Measurements from ENCODE around the gene PCYT1A. TPM values are rescaled to one million over a fixed set of nuclear protein-coding genes. Genes with fewer than 3 reads are reported as not detected.

Gene PCYT1A
- total and polyA plus RNA-seq, 3 donors from 2014 or later, result 51.3 to 69.3 (median 66.0) TPM

- Histone ChIP-seq H3K4me1 (peaks cover 62% of the 10 kb centered on the region), H3K9me3 (no peaks in the 10 kb centered on the region), H3K27me3 (no peaks in the 10 kb centered on the region), H3K4me3 (no peak overlapping the region), H3K27ac (peak overlapping the region; percentile 76 to 88), H3K36me3 (ENCODE audit: low read depth, missing control alignments) (no peaks in the 10 kb centered on the region)
- 90 to 94% methylated on average over 9 to 12 of the region's 12 CpGs for WGBS, 2 donors
- DNase-seq, result no peak
- TF ChIP-seq POLR2A (IDR thresholded peaks at IDR 0.05), result no peak
- intact Hi-C loops (cut with DNase I; ENCODE audit: low total_unique reads), result no loop called here
These were observed 70.0 kb downstream of the PCYT1A start for GRCh38 chr3:196217307-196218154.

- Histone ChIP-seq H3K36me3 (ENCODE audit: low read depth, missing control alignments) (no peaks in the 10 kb centered on the region), H3K4me1 (peaks cover 69% of the 10 kb centered on the region), H3K27me3 (no peaks in the 10 kb centered on the region), H3K4me3 (no peak overlapping the region), H3K27ac (peak overlapping the region; percentile 76 to 81), H3K9me3 (no peaks in the 10 kb centered on the region)
- no peak for DNase-seq
- intact Hi-C loops (cut with DNase I; ENCODE audit: low total_unique reads), result no loop called here
- TF ChIP-seq POLR2A (IDR thresholded peaks at IDR 0.05) (no peak), CTCF (IDR thresholded peaks at IDR 0.05) (no peak)
- 60 to 64% methylated on average over 19 to 25 of the region's 25 CpGs for WGBS, 2 donors
These were observed 70.8 kb downstream of the PCYT1A start for GRCh38 chr3:196216681-196217211.

- intact Hi-C loops (cut with DNase I; ENCODE audit: low total_unique reads), result no loop called here
- no peaks in the 10 kb centered on the region for H3K9me3 ChIP-seq
- TF ChIP-seq CTCF (IDR thresholded peaks at IDR 0.05), result no peak
- TF ChIP-seq POLR2A (IDR thresholded peaks at IDR 0.05), result no peak
- 44 to 46% methylated on average over 10 to 15 of the region's 15 CpGs for WGBS, 2 donors
- no peak for DNase-seq
- H3K27ac ChIP-seq, result peak within 1 kb of the TSS; percentile 76 to 81
- H3K4me1 ChIP-seq, result peaks cover 75% of the 10 kb centered on the region
- H3K36me3 ChIP-seq (ENCODE audit: low read depth, missing control alignments), result no peaks in the 10 kb centered on the region
- H3K27me3 ChIP-seq, result no peaks in the 10 kb centered on the region
- no peak within 1 kb of the TSS for H3K4me3 ChIP-seq
These were observed 71.4 kb downstream of the PCYT1A start, which contains the start of gene SLC51A for GRCh38 chr3:196216089-196216564. Gene SLC51A (plus strand): TSS chr3:196216534. CDS start chr3:196216713, 179 bp downstream.

- intact Hi-C loops (cut with DNase I; ENCODE audit: low total_unique reads), result no loop called here
- WGBS, 2 donors, result 44 to 57% methylated on average over 10 of the region's 10 CpGs
- TF ChIP-seq POLR2A (IDR thresholded peaks at IDR 0.05), result no peak
- TF ChIP-seq CTCF (IDR thresholded peaks at IDR 0.05), result no peak
- Histone ChIP-seq H3K27me3 (no peaks in the 10 kb centered on the region), H3K9me3 (no peaks in the 10 kb centered on the region), H3K27ac (peak overlapping the region; percentile 76 to 81), H3K4me3 (no peak overlapping the region), H3K36me3 (ENCODE audit: low read depth, missing control alignments) (no peaks in the 10 kb centered on the region), H3K4me1 (peaks cover 80% of the 10 kb centered on the region)
- DNase-seq, result no peak
These were observed 72.0 kb downstream of the PCYT1A start for GRCh38 chr3:196215493-196216020.

- Histone ChIP-seq H3K4me3 (no peak overlapping the region), H3K27me3 (no peaks in the 10 kb centered on the region), H3K9me3 (no peaks in the 10 kb centered on the region), H3K4me1 (peaks cover 75% of the 10 kb centered on the region), H3K36me3 (ENCODE audit: low read depth, missing control alignments) (no peaks in the 10 kb centered on the region), H3K27ac (peak overlapping the region; percentile 59 to 69)
- 52 to 69% methylated on average over 10 to 16 of the region's 16 CpGs for WGBS, 2 donors
- intact Hi-C loops (cut with DNase I; ENCODE audit: low total_unique reads), result no loop called here
- DNase-seq, result no peak
- TF ChIP-seq POLR2A (IDR thresholded peaks at IDR 0.05) (no peak), CTCF (IDR thresholded peaks at IDR 0.05) (no peak)
These were observed 72.6 kb downstream of the PCYT1A start for GRCh38 chr3:196214783-196215441.

Measured in testis (tissue), 3 donors.